ENCODE data around the gene ATG16L1.

DNA sequence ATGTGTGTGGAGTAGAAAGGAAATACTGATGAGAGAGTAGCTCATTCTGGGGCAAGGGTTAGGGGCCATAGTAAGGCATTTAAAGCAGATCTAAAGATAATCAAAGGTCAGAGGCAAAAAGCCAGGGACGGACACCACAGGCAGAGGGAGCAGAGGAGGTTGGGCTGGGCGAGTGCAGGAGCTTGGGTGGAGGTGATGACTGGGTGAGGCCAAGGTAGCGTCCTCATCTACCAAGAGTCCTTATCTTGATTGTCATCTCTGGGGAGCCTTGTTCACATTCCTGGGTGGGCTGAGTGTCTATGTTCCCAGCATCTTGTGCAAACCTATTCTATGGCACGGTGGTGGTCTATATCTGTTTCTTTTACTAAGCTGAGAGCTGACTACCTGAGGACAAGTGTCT lies 30.1 kb downstream of the ATG16L1 start:
- no peak for TF ChIP-seq CTCF (IDR thresholded peaks at IDR 0.05; ENCODE audit: low read length)
- no peak for TF ChIP-seq EZH2 (optimal IDR thresholded peaks at IDR 0.05; ENCODE audit: low read depth, low read length)

Data from MM.1S (cell line).